HS-27A (cell line): Measurements from ENCODE around the gene FOXD1.
A peak's percentile ranks its signal among the peaks of the same experiment; 100 is the strongest.
"Not testable (repeated sequence)": the region's sequence is repeated elsewhere in the genome, so short reads cannot be mapped to it uniquely, and the experiment has no call there.

Source experiments
- DNase-seq: peaks from one replicate; pipeline ENCODE4 v3.0.0-alpha.2; 2012; ENCODE audit warnings: low read depth, missing footprints

The FOXD1 gene

GRCh38 chr5:73415171-73415570 is 33.4 kb downstream of the FOXD1 start:
- no peak for DNase-seq

DNA sequence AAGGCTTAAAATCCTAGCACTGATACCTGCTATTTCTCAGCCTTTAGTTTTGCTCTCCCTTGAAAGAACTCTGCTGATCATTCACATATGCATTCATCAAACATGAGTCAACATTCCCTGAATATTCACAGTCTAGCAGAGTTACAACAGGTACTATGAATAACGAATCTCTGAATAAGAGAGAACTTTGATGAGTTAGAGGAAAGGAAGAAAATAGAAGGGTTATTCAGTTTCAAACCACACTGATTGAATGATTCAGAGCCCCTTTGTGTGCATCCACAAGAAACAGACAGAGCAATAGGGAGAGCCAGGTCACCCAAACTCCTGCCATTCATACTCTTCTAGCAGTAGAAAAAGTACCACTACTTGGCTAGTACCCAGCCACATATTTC is 36.0 kb downstream of the FOXD1 start:
- peak; percentile 30 for DNase-seq

GRCh38 chr5:73411936-73412596 is 36.5 kb downstream of the FOXD1 start:
- DNase-seq: no peak

DNA sequence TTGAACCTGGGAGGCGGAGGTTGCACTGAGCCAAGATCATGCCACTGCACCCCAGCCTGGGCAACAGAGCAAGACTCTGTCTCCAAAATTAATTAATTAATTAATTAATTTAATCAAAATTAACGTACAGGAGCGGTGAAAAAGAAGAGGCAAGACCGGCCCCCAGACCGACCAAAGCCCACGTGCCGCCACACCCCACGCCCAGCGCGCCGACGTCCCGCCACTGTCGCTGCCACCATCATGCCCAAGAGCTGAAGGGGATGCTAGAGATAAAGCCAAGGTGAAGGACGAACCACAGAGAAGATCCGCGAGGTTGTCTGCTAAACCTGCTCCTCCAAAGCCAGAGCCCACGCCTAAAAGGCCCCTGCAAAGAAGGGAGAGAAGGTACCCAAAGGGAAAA is 38.6 kb downstream of the FOXD1 start:
- DNase-seq: not testable (repeated sequence)

GRCh38 chr5:73405691-73406090 is 42.9 kb downstream of the FOXD1 start:
- DNase-seq: no peak

- DNase-seq: no peak
Measured at GRCh38 chr5:73399775-73400174, 48.8 kb downstream of the FOXD1 start.
